ENCODE results near the gene KLHL29. TPM values are rescaled to one million over a fixed set of nuclear protein-coding genes. Genes with fewer than 3 reads are reported as not detected.

Gene KLHL29
- total and polyA plus RNA-seq, 2 of the 13 experiments (the other 11 are each of a cell fraction or from before 2014, with no cell fraction given) = 0.01 TPM; not detected in 1

DNA sequence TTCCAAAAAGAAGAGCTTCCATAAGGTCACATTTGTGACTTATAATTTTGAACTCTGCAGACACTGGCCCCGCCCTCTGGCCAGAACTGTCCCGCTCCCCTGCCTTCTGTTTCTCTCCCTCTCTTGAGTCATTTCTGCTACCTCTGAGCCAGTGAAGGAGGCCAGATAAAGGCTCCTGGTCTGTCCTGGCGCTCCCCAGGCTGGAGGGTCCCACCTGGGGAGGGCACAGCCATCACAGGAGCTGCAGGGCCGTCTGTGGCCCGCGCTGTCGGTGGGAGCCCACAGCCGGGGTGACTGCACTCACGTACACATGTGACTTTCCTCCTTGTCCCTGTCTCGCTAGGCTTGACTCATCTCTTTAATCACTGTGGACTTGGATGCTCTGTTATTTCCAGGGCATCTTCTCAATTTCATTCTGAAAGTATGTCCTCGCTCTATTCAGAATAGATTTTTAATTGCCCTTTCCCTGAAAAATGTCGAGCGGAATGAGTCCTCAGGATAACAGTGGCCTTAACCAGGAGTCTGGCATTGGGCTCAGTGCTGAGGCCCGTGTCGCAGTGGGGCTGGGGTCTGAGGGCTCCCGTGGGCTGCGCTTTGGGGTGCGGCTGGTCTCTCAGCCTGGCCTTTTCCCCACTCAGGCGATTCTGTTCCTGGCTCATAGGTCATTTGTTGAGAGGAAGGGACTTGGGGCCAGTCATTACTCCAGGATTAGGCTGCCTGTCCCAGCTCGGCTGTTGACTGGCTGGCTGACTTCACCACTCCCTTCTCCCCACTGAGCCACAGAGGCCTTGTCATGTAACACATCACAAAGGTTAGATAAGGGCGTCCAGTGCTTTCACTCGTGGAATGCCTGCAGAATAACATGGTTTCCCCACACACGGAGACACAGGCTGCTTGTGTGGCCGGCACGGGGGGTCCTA, 34.5 kb downstream of the KLHL29 start (continued):
- TF ChIP-seq, protein P1, sequence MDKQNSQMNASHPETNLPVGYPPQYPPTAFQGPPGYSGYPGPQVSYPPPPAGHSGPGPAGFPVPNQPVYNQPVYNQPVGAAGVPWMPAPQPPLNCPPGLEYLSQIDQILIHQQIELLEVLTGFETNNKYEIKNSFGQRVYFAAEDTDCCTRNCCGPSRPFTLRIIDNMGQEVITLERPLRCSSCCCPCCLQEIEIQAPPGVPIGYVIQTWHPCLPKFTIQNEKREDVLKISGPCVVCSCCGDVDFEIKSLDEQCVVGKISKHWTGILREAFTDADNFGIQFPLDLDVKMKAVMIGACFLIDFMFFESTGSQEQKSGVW (CRISPR knock-in tag; IDR thresholded peaks at IDR 0.05; ENCODE audit: borderline replicate concordance) = no peak
- TF ChIP-seq ZFP36L2 (CRISPR knock-in tag; IDR thresholded peaks at IDR 0.05) (no peak), MTF2 (CRISPR knock-in tag; IDR thresholded peaks at IDR 0.05; ENCODE audit: borderline replicate concordance) (no peak), NFE2 (CRISPR knock-in tag; IDR thresholded peaks at IDR 0.05) (no peak)
- TF ChIP-seq, protein P2, sequence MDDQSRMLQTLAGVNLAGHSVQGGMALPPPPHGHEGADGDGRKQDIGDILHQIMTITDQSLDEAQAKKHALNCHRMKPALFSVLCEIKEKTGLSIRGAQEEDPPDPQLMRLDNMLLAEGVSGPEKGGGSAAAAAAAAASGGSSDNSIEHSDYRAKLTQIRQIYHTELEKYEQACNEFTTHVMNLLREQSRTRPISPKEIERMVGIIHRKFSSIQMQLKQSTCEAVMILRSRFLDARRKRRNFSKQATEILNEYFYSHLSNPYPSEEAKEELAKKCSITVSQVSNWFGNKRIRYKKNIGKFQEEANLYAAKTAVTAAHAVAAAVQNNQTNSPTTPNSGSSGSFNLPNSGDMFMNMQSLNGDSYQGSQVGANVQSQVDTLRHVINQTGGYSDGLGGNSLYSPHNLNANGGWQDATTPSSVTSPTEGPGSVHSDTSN (CRISPR knock-in tag; IDR thresholded peaks at IDR 0.05; ENCODE audit: borderline replicate concordance) = no peak

DNA sequence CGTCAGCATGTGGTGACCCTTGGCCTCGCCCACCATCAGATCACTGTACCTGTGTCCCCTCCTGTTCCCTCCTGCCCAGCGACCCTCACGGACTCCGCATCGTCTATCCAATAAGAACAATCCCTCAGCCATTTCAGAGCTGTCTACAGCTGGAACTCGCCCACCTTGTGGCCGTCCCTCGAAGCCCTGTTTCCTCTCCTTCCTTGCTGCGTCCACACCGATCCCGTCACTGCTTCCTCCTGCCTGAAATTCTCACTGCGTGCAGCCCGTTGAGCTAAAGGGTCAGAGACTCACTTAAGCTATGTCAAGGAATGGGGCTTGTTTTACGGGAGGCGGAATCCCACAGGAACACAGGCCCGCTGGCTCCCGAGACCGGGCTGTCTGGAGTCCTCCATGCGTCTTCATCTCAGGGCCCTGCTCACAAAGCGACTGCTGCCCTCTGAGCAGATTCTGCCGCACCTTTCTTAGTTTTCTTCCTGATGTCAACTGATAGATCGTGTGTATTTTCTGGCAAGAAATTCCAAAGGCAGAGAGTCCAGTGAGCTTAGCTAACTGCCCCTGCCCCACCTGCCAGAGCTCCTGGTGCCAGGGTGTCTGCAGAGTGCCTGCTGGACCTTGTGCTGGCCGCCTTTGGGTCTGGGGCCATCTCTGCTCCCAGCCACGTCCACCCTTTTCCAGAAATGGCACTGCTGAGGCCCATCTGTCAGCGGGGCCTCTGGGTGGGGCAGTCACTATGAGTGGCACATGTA, 35.3 kb downstream of the KLHL29 start:
- Histone ChIP-seq H3K9ac (ENCODE audit: insufficient read depth, low read depth, low read length) (no peak overlapping the region), H3K27me3 (ENCODE audit: control insufficient read depth in 1 of 2, insufficient read depth in 2 of 2, low read length in 2 of 2) (peaks cover 0 to 6% of the 10 kb centered on the region in 2 experiments; a peak in 2 of 5 replicates), H4K20me1 (ENCODE audit: insufficient read depth, low read length) (no peaks in the 10 kb centered on the region), H3K27ac (ENCODE audit: extremely low read length, insufficient read depth, low read length) (no peak overlapping the region), H3K9me3 (ENCODE audit: low read length) (no peaks in the 10 kb centered on the region), H3K79me2 (ENCODE audit: insufficient read depth, low read length) (no peaks in the 10 kb centered on the region), H2AFZ (ENCODE audit: low read length) (no peak overlapping the region), H3K4me3 (replicated peaks in 1 of 3; ENCODE audit: insufficient read depth in 1 of 3, low read depth in 2 of 3, low read length in 3 of 3) (no peak overlapping the region), H3K4me1 (ENCODE audit: insufficient read depth, low read length) (no peaks in the 10 kb centered on the region), H3K4me2 (ENCODE audit: low read depth, low read length) (no peak overlapping the region), H3K36me3 (replicated peaks in 1 of 2; ENCODE audit: control insufficient read depth in 1 of 2, insufficient read depth in 2 of 2, low read length in 2 of 2) (no peaks in the 10 kb centered on the region)
- intact Hi-C loops (cut with micrococcal nuclease; ENCODE audit: unreplicated experiment) (no loop called here), in situ Hi-C loops (cut with HindIII; ENCODE audit: extremely low pct_ligation_motif_present, low pct_unique_long_range_greater_than_20kb) (no loop called here)
- ATAC-seq (no peak), FAIRE-seq (no peak), DNase-seq (ENCODE audit: low spot score) (no peak)
- ChIA-PET POLR2A (no interaction called here), CTCF (ENCODE audit: low intra/inter-chr PET ratio, low total read pairs) (no interaction called here)
- WGBS (ENCODE audit: low lambda C conversion rate) = 70% methylated on average over 25 of the region's 26 CpGs
- BruUV-seq (replicated peaks) = no TSS peak
- TF ChIP-seq, protein P3, sequence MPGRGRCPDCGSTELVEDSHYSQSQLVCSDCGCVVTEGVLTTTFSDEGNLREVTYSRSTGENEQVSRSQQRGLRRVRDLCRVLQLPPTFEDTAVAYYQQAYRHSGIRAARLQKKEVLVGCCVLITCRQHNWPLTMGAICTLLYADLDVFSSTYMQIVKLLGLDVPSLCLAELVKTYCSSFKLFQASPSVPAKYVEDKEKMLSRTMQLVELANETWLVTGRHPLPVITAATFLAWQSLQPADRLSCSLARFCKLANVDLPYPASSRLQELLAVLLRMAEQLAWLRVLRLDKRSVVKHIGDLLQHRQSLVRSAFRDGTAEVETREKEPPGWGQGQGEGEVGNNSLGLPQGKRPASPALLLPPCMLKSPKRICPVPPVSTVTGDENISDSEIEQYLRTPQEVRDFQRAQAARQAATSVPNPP (CRISPR knock-in tag; IDR thresholded peaks at IDR 0.05) = no peak
- TF ChIP-seq, protein P4, sequence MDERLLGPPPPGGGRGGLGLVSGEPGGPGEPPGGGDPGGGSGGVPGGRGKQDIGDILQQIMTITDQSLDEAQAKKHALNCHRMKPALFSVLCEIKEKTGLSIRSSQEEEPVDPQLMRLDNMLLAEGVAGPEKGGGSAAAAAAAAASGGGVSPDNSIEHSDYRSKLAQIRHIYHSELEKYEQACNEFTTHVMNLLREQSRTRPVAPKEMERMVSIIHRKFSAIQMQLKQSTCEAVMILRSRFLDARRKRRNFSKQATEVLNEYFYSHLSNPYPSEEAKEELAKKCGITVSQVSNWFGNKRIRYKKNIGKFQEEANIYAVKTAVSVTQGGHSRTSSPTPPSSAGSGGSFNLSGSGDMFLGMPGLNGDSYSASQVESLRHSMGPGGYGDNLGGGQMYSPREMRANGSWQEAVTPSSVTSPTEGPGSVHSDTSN (CRISPR knock-in tag; IDR thresholded peaks at IDR 0.05) = no peak
- TF ChIP-seq HCFC1 (IDR thresholded peaks at IDR 0.05; ENCODE audit: low read depth, low read length) = no peak
- TF ChIP-seq DPF2 (CRISPR knock-in tag; IDR thresholded peaks at IDR 0.05; ENCODE audit: borderline replicate concordance, low read depth) = no peak
- no peak for TF ChIP-seq NCOR1 (IDR thresholded peaks at IDR 0.05; ENCODE audit: borderline replicate concordance, low read length)
- no peak for TF ChIP-seq GLI4 (CRISPR knock-in tag; IDR thresholded peaks at IDR 0.05; ENCODE audit: borderline replicate concordance)
- no peak for TF ChIP-seq ZNF777 (CRISPR knock-in tag; IDR thresholded peaks at IDR 0.05)
- TF ChIP-seq ZFX (CRISPR knock-in tag; IDR thresholded peaks at IDR 0.05; ENCODE audit: low read depth) = no peak
- TF ChIP-seq CBX2 (IDR thresholded peaks at IDR 0.05; ENCODE audit: low read depth, low read length) = no peak
- no peak for TF ChIP-seq CBX2 (CRISPR knock-in tag; IDR thresholded peaks at IDR 0.05; ENCODE audit: low read depth)
- TF ChIP-seq, protein P5, sequence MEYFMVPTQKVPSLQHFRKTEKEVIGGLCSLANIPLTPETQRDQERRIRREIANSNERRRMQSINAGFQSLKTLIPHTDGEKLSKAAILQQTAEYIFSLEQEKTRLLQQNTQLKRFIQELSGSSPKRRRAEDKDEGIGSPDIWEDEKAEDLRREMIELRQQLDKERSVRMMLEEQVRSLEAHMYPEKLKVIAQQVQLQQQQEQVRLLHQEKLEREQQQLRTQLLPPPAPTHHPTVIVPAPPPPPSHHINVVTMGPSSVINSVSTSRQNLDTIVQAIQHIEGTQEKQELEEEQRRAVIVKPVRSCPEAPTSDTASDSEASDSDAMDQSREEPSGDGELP (IDR thresholded peaks at IDR 0.05; ENCODE audit: borderline replicate concordance, low read depth) = no peak

Data from HepG2 (cell line).